GM12872 (cell line): ENCODE measurements around the gene RBAK.

Experiments
- CTCF ChIP-seq: IDR thresholded peaks from 3 replicates; pipeline ENCODE4 v1.5.1; 2011; ENCODE audit warnings: low read depth, mild to moderate bottlenecking, low read length, moderate library complexity; ENCODE audit not compliant: insufficient read depth

RBAK gene

GRCh38 chr7:5045558-5046396, at the start of gene RBAK:
Gene RBAK, plus strand, starts transcription at chr7:5045860. Its CDS starts 2,217 bp downstream, at chr7:5048077.
- no peak for TF ChIP-seq CTCF

DNA sequence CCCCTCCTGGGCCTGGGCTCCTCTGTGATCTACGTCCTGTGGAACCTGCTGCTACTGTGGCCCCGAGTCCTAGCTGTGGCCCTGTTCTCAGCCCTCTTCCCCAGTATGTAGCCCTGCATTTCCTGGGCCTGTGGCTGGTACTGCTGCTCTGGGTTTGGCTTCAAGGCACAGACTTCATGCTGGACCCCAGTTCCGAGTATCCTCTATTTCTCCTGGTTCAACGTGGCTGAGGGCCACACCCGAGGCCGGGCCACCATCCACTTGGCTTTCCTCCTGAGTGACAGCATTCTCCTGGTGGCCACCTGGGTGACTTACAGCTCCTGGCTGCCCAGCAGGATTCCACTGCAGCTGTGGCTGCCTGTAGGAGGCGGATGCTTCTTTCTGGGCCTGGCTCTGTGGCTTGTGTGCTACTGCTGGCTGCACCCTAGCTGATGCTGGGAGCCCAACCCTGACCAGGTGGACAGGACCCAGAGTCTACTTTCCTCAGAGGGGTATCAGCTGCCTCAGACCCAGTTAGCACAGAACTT, 48.9 kb upstream of the RBAK start:
- TF ChIP-seq CTCF: no peak

GRCh38 chr7:4998244-4998643, 47.4 kb upstream of the RBAK start:
- no peak for TF ChIP-seq CTCF

GRCh38 chr7:4998910-4999309, 46.8 kb upstream of the RBAK start:
- TF ChIP-seq CTCF: no peak

- no peak for TF ChIP-seq CTCF
These were observed 46.2 kb upstream of the RBAK start for GRCh38 chr7:4999369-4999950.

GRCh38 chr7:5001003-5001402, 44.7 kb upstream of the RBAK start:
- TF ChIP-seq CTCF: no peak

GRCh38 chr7:5001911-5002310, 43.7 kb upstream of the RBAK start:
- no peak for TF ChIP-seq CTCF
